ENCODE measurements around the gene H19. TPM values are rescaled to one million over a fixed set of nuclear protein-coding genes. Genes with fewer than 3 reads are reported as not detected.

H19 gene
- total RNA-seq, 4 donors from 2014 or later = 13.5 to 68.7 (median 19.4) TPM

MicroRNA genes within 50 kb of the gene (microRNA counts, 767-probe panel; counts per million panel counts)
- microRNA hsa-miR-675-5p = 0 counts per million in 2 donors

Small RNA genes lying within 50 kb of the gene (small RNA-seq; reads per million reads assigned to genes)
- not detected for gene RF01972
- not detected for gene RF01973

Other genes starting within 250 kb of the H19 start
- 100 to 1,000 TPM in 1 of 4 donors, 1 to 10 TPM in 1, under 1 TPM in 1, not detected in 1; 0.22 to 126 (median 1.5) TPM for gene IFITM10, start 247.2 kb downstream of the H19 start, total RNA-seq
- gene CTSD, start 233.9 kb downstream of the H19 start, total RNA-seq = 100 to 1,000 TPM; 363 to 577 (median 457) TPM
- not detected for gene SYT8, start 162.9 kb downstream of the H19 start, total RNA-seq
- not detected for gene TNNI2, start 158.9 kb downstream of the H19 start, total RNA-seq
- 10 to 100 TPM in 2 of 4 donors, 1 to 10 TPM in 2; 6.7 to 26.1 (median 10.5) TPM for gene LSP1, start 144.8 kb downstream of the H19 start, total RNA-seq
- gene PRR33, start 105.9 kb downstream of the H19 start, total RNA-seq = not detected
- gene TNNT3, start 78.1 kb downstream of the H19 start, total RNA-seq = 1 to 10 TPM in 3 of 4 donors, not detected in 1; 1.7 to 4.1 (median 2.6) TPM
- 100 to 1,000 TPM in 3 of 4 donors, 10 to 100 TPM in 1; 86.9 to 241 (median 159) TPM for gene MRPL23, start 50.5 kb downstream of the H19 start, total RNA-seq
- 10 to 100 TPM in 3 of 4 donors, 1 to 10 TPM in 1; 9.9 to 26.6 (median 18.1) TPM for gene IGF2, start 141.5 kb upstream of the H19 start, total RNA-seq
- not detected for gene INS, start 163.4 kb upstream of the H19 start, total RNA-seq
- not detected for gene TH, start 174.0 kb upstream of the H19 start, total RNA-seq